Uterus (tissue), 4 donors: Measurements from ENCODE around the gene NRDC. TPM values are rescaled to one million over a fixed set of nuclear protein-coding genes. Genes with fewer than 3 reads are reported as not detected.

Experiments
- DNase-seq, 2 donors: peaks; one replicate each; pipeline ENCODE4 v3.0.0-alpha.2; 2019 to 2020
- H3K27ac ChIP-seq, 2 donors: fragments of 200-600 bp; sonication (generic); 1 replicate in 1 of 2; 2 replicates in 1 of 2; pipeline ENCODE4 v1.5.1; 2016 to 2018
- H3K27me3 ChIP-seq, 2 donors: fragments of 200-600 bp; sonication (generic); one replicate each; pipeline ENCODE4 v1.5.1; 2018 to 2019; ENCODE audit warnings: control low read depth in 1 of 2
- H3K36me3 ChIP-seq, 2 donors: fragments of 200-600 bp; sonication (generic); one replicate each; pipeline ENCODE4 v1.5.1; 2019; ENCODE audit warnings: control low read depth in 1 of 2
- H3K4me1 ChIP-seq, 2 donors: fragments of 200-600 bp; sonication (generic); one replicate each; pipeline ENCODE4 v1.5.1; 2018 to 2019; ENCODE audit warnings: control low read depth in 1 of 2
- H3K4me3 ChIP-seq, 2 donors: fragments of 200-600 bp; sonication (generic); 1 replicate in 1 of 2; 2 replicates in 1 of 2; pipeline ENCODE4 v1.5.1; 2018 to 2019; ENCODE audit warnings: mild to moderate bottlenecking in 1 of 2
- H3K9me3 ChIP-seq, 2 donors: fragments of 200-600 bp; sonication (generic); one replicate each; pipeline ENCODE4 v1.5.1; 2019; ENCODE audit warnings: control low read depth in 1 of 2
- POLR2A ChIP-seq, 2 donors: fragments of 450-650 bp; IDR thresholded peaks; one replicate each; pipeline ENCODE4 v1.6.1; 2016; ENCODE audit warnings: antibody characterized with exemption in 2 of 2, mild to moderate bottlenecking in 1 of 2, moderate library complexity in 1 of 2
- intact Hi-C: fragments of 100-400 bp; cut with DNase I; formaldehyde crosslinking; loops from one replicate; pipeline ENCODE4 v1.15.1; 2023; ENCODE audit warnings: low total_unique reads
- total RNA-seq, 4 donors: library from RNA; depleted of rRNA in 3 of 4; stranded (reverse); fragments of >200 nt in 3 of 4; gene quantifications; one replicate each; pipeline versions ENCODE4 v1.1.0 to v1.2.4, GENCODE V29; 2014 to 2023
- TF ChIP-seq, protein P1 (sequence below), 4 experiments: fragments of 200-600 bp in 2 of 4; fragments of 450-650 bp in 2 of 4; sonication (generic) in 2 of 4; IDR thresholded peaks; one replicate each; pipeline ENCODE4 v1.5.1; 2016 to 2019; ENCODE audit warnings: antibody characterized with exemption in 4 of 4, mild to moderate bottlenecking in 2 of 4, moderate library complexity in 1 of 4
- donor health status: DM: yes; HTN: yes; CAD: no.

The NRDC gene
- total RNA-seq, 4 donors from 2014 or later = 35.1 to 145 (median 75.6) TPM

DNA sequence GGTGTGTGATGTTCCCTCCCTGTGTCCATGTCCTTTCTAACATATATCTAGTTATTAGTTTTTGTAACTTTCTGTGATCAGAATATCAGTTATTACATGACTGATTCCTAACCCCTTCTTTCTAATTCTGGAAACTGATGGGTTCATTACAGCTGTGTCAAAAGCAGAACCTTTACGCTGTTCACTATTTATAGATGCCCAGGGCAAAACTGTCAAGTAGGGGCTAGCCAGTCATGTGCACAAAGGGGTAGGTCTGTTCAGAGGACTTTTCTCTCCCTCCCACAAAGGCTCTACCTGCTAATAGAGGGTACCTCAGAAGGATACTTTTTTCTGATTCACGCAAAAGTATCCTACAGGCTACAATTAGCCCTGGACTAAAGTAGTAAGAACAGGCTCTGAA, 79.2 kb downstream of the NRDC start:
- Histone ChIP-seq H3K4me3 (no peak overlapping the region), H3K4me1 (no peaks in the 10 kb centered on the region), H3K27me3 (no peaks in the 10 kb centered on the region), H3K36me3 (no peaks in the 10 kb centered on the region), H3K9me3 (no peaks in the 10 kb centered on the region), H3K27ac (no peak overlapping the region)
- TF ChIP-seq, protein P1, sequence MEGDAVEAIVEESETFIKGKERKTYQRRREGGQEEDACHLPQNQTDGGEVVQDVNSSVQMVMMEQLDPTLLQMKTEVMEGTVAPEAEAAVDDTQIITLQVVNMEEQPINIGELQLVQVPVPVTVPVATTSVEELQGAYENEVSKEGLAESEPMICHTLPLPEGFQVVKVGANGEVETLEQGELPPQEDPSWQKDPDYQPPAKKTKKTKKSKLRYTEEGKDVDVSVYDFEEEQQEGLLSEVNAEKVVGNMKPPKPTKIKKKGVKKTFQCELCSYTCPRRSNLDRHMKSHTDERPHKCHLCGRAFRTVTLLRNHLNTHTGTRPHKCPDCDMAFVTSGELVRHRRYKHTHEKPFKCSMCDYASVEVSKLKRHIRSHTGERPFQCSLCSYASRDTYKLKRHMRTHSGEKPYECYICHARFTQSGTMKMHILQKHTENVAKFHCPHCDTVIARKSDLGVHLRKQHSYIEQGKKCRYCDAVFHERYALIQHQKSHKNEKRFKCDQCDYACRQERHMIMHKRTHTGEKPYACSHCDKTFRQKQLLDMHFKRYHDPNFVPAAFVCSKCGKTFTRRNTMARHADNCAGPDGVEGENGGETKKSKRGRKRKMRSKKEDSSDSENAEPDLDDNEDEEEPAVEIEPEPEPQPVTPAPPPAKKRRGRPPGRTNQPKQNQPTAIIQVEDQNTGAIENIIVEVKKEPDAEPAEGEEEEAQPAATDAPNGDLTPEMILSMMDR (IDR thresholded peaks at IDR 0.05) = no peak
- no peak for TF ChIP-seq POLR2A (IDR thresholded peaks at IDR 0.05)
- no peak for DNase-seq
- intact Hi-C loops = no loop called here

DNA sequence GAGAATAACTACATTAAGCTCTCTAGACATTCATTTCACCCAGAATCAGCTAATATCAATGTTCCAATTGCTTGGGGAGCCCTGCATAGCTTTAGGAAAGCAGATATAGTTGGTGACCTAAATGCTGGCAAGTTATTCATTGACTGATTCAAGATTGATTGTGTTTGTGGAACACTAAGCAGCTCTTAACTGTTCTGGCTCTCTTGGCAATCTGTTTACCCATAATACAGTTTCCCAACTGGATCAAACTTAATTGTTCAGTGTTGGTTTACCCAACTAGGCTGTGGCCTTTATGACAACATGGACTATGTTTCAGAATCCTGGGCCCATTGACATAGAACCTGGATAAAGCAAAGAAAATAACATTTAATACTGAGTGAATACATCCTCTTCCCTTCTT, 83.7 kb downstream of the NRDC start:
- no peak overlapping the region for H3K4me3 ChIP-seq
- no peaks in the 10 kb centered on the region for H3K9me3 ChIP-seq
- H3K36me3 ChIP-seq = no peaks in the 10 kb centered on the region
- TF ChIP-seq, protein P1 (IDR thresholded peaks at IDR 0.05) = no peak
- TF ChIP-seq POLR2A (IDR thresholded peaks at IDR 0.05) = no peak
- no peak overlapping the region for H3K27ac ChIP-seq
- H3K4me1 ChIP-seq = no peaks in the 10 kb centered on the region
- intact Hi-C loops = no loop called here
- no peak for DNase-seq
- H3K27me3 ChIP-seq = no peaks in the 10 kb centered on the region

DNA sequence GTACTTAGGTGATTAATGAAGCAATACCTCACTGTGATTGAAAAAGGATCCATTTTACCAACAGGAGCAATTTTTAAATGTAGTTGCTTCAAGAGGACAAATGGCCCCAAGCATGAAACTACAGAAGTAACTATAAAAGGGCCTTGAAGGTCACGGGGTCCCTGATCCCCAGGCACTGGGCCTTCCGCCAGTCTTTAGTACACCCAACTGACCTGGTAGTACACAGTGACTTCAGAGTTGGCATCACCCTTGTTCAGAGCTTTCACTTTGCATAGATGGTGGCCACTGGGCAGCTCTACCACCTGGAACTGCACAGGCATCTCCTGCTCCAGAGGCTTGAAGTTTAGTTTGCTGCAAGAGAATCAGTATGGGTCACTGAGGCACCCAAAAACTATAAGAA, 84.3 kb downstream of the NRDC start:
- Histone ChIP-seq H3K4me3 (no peak overlapping the region), H3K36me3 (no peaks in the 10 kb centered on the region), H3K4me1 (no peaks in the 10 kb centered on the region), H3K27ac (no peak overlapping the region), H3K9me3 (no peaks in the 10 kb centered on the region), H3K27me3 (no peaks in the 10 kb centered on the region)
- TF ChIP-seq POLR2A (IDR thresholded peaks at IDR 0.05) = no peak
- TF ChIP-seq, protein P1 (IDR thresholded peaks at IDR 0.05) = no peak
- DNase-seq = no peak
- intact Hi-C loops = no loop called here

DNA sequence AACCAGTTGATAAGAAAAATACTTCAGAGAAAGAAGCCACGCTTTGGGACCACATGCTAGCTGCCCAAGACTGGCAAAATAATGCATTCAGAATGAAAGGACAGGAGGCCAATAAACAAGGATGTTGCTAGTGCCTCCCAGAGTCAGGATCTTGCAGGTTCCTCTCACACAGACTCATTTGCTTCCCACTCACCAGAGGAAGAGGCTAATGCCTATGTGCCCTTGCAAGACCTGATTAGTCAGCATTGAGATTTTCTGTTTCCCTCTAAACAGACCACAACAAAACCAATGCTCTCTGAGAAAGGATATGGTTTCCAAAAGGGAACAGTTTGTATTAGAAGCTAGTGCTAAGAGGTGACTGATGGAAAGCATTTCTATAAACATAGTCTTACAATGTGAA, 85.7 kb downstream of the NRDC start:
- intact Hi-C loops = no loop called here
- Histone ChIP-seq H3K4me3 (no peak overlapping the region), H3K27me3 (no peaks in the 10 kb centered on the region), H3K4me1 (no peaks in the 10 kb centered on the region), H3K36me3 (no peaks in the 10 kb centered on the region), H3K27ac (no peak overlapping the region), H3K9me3 (no peaks in the 10 kb centered on the region)
- TF ChIP-seq, protein P1 (IDR thresholded peaks at IDR 0.05) = no peak
- TF ChIP-seq POLR2A (IDR thresholded peaks at IDR 0.05) = no peak
- DNase-seq = no peak

DNA sequence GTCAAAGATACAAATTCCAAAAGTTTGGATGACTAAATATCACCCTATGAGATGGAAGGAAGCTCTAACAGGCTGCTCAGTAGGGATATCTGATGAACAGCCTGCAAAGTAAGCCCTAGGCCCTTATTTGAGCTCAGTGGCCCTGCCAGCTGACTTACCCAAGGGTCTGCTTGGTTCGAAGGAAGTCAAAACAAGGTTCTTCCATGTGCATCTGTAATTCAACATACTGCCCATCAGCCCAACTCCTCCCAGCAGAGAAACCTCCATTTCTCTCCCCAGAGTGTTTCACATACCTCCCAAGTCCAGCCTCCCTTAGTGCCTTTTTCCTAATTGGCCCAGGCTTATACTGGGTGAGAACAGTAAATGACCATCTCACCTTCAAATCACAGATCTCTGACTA, 86.6 kb downstream of the NRDC start:
- H3K27ac ChIP-seq = no peak overlapping the region

More for the DNA sequence above, 86.6 kb downstream of the NRDC start:
- no peaks in the 10 kb centered on the region for H3K4me1 ChIP-seq
- H3K36me3 ChIP-seq = no peaks in the 10 kb centered on the region
- intact Hi-C loops = no loop called here
- no peaks in the 10 kb centered on the region for H3K27me3 ChIP-seq
- H3K9me3 ChIP-seq = no peaks in the 10 kb centered on the region
- no peak for TF ChIP-seq POLR2A (IDR thresholded peaks at IDR 0.05)
- TF ChIP-seq, protein P1 (IDR thresholded peaks at IDR 0.05) = no peak
- H3K4me3 ChIP-seq = no peak overlapping the region
- DNase-seq = no peak
